GM20000 (cell line): Measurements from ENCODE around the gene LINC01488.

Source experiments
- DNase-seq: peaks from one replicate; pipeline ENCODE4 v3.0.0; 2012; ENCODE audit warnings: low spot score
- TF ChIP-seq, protein P1 (sequence below): IDR thresholded peaks from 2 replicates; pipeline ENCODE4 v1.5.1; 2012; ENCODE audit warnings: mild to moderate bottlenecking, control low read depth; ENCODE audit errors: extremely low read depth, missing control alignments

The LINC01488 gene

DNA sequence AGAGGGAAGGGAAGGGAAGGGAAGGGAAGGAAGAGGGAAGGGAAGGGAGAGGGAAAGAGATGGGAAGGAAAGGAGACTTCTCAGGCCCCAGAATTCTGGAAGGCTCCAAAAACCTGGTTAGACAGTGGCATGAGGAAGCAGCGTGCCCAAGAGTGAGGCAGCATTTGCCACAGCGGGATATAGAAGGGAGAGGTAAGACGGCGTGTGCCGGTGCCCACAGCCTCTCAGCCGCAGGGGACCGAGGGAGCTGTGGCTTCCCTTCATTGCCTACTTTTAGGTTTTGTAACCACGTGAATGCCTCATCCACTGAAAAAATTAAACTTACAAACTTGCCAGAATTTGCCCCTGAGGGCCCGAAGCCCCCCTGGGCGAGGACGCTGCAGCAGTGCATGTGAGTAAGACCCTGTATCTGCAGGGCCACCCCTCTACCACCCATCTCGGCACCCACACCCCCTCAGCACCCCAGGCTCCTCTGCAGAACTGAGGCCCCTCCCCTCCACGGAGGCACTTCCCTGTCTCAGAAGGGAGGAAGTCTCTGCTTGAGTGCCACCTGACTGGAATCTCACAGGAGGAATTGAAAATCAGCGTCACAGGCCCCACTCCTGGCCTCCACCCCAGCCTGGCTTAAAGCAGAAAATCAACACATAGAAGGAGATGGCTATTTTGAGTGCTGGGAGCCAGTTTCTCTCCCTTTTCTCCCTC lies 58.1 kb downstream of the LINC01488 start:
- DNase-seq = no peak

DNA sequence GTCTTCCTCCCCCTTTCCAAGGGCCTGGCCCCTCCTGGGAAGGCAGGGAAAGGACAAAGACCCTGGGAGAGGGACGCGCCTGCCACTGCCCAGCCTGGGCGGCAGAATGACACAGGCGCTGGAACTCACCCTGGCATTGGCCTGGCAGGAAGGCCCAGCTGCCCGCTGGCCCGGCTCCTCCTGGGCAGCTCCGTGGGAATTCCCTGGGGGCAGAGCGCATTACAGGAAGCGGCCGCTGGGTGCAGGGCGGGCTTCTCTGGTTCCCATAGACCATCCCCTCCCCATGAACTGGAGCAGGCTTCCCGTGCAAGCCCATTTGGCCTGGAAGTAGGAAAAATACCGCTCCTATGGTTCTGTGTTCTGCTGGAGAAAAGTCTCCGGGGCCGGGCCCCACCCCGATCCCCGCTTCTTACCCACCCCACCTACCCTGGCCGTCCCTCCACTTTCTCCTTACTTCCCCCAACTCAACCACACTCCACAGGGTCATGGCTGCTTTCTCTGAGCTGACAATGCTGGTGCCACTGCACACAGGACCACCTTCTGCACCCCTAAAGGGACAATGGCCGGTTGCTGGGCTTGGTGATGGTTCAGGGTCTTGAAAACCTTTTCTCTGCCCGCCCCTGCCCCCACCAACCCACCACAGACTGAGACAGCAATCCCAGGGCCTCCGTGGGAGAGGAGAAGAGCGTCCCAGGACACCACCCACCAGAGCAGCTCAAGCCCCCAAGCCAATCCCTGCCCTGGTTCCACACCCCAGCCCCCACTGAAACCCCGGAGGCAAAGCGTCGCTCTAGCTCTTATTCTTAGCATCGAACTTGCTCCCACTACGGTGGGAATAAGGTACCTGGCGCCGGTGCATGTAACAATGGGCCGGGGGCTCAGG lies 58.9 kb downstream of the LINC01488 start:
- DNase-seq = no peak
- TF ChIP-seq, protein P1, sequence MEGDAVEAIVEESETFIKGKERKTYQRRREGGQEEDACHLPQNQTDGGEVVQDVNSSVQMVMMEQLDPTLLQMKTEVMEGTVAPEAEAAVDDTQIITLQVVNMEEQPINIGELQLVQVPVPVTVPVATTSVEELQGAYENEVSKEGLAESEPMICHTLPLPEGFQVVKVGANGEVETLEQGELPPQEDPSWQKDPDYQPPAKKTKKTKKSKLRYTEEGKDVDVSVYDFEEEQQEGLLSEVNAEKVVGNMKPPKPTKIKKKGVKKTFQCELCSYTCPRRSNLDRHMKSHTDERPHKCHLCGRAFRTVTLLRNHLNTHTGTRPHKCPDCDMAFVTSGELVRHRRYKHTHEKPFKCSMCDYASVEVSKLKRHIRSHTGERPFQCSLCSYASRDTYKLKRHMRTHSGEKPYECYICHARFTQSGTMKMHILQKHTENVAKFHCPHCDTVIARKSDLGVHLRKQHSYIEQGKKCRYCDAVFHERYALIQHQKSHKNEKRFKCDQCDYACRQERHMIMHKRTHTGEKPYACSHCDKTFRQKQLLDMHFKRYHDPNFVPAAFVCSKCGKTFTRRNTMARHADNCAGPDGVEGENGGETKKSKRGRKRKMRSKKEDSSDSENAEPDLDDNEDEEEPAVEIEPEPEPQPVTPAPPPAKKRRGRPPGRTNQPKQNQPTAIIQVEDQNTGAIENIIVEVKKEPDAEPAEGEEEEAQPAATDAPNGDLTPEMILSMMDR = no peak

More for the DNA sequence above, 58.1 kb downstream of the LINC01488 start:
- TF ChIP-seq, protein P1 = no peak

DNA sequence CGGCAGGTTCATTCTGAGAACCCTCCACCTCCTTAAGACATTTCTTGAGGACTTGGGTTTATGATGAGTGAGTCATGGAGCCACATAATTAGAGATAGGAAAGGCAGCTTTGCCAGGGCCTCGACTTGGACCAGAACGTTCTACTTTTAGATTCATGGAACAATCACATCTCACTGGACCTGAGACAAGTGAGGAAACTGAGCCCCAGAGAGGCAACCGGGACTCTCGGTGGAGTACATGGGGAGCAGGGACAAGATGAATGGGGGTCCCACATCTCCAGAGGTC lies 59.5 kb downstream of the LINC01488 start:
- DNase-seq = no peak
- TF ChIP-seq, protein P1 = no peak

DNA sequence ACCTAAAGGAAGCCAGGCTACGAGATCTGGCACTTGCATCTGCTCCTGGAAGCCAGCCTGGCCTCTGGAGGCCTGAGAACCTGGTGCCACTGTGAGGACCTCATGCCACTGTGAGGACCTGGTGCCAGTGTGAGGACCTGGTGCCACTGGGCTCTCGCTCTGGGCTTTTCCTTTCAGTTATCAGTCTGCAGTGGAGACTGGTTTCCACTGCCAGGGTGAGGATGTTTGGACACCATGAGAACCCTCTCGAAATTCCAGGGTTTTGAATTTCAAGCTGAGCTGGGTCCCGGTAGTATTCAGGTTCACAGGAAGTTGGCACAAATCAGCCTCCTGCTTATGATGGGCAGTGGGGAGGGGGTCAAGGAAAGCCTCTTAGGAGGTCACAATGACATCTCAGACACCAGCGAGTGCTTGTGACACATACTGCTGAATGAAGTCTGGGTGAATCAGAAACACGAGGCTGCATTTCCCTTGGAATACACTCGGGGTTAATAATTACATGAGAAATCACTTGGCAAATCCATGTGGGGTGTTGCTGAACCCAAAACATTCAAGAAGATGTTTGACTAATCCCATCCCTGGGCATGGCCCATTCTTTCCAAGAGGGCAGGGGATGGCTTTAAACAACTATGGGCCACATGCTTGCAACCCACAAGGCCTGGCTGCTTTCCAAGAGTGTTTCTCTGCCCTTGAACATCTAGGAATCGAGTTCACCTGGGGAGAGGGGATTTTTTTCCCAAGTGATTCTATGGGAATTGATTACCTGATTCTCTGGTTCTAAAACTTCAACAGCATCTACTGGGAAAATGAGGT lies 60.2 kb downstream of the LINC01488 start:
- no peak for DNase-seq
- TF ChIP-seq, protein P1 = no peak

DNA sequence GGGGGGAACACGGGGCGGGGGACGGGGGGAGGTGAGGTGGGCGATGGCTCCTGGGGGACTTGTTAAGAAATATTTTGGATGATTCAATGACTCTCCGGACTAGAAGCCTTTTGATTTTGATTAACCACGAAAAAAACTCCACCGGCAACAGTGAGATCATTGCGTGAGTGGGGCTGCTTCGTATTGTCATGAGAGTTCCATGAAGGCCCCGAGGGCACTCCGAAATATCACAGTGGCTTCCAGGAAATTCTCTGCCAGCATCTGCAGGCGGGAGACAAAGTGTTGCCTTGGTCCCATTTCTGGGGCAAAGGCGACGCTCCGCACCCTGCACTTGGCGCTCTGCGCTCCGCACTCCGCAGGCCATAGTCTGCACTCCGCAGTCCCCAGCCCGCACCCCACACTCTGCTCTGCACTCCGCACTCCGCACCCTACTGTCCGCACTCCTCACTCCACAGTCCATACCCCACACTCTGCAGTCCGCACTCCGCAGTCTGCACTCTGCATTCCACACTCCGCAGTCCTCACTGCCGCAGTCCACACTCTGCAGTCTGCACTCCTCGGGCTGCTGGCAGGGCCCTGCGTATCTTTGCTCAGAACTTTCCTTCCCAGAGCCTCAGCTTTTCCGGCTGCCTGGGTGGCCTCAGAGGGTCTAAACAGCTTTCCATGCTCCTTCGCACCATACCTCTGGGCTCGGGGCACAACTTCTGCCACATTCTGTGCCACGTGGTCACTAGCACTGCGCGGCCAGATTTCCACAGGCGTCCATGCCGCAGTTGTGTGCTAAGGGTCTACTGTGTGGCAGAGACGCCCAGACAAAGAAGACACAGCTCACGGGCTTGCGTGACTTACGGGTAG lies 61.1 kb downstream of the LINC01488 start:
- TF ChIP-seq, protein P1 = no peak
- no peak for DNase-seq
